Fibroblast of lung (primary cell): ENCODE measurements around the gene GUCY2D. TPM values are rescaled to one million over a fixed set of nuclear protein-coding genes. Genes with fewer than 3 reads are reported as not detected.

ENCODE experiments used
- DNase-seq, 2 donors: peaks; one replicate each; pipeline versions ENCODE4 v3.0.0 to v3.0.0-alpha.2; 2010; ENCODE audit warnings: low read depth in 2 of 2
- H2AFZ ChIP-seq: 2 replicates; pipeline ENCODE4 v1.5.1; 2012; ENCODE audit warnings: low read length, control low read depth, inconsistent platforms
- H3K27ac ChIP-seq: 2 replicates; pipeline ENCODE4 v1.5.1; 2011; ENCODE audit warnings: low read length, control low read depth; ENCODE audit not compliant: insufficient read depth
- H3K27me3 ChIP-seq: 2 replicates; pipeline ENCODE4 v1.5.1; 2011; ENCODE audit warnings: mild to moderate bottlenecking, low read length; ENCODE audit not compliant: control insufficient read depth, insufficient read depth
- H3K36me3 ChIP-seq: 2 replicates; pipeline ENCODE4 v1.5.1; 2011; ENCODE audit warnings: low read length; ENCODE audit not compliant: control insufficient read depth, insufficient read depth
- H3K4me1 ChIP-seq: 2 replicates; pipeline ENCODE4 v1.5.1; 2011; ENCODE audit warnings: low read length; ENCODE audit not compliant: control insufficient read depth, insufficient read depth; ENCODE audit errors: extremely low read depth
- H3K4me2 ChIP-seq: 2 replicates; pipeline ENCODE4 v1.5.1; 2011; ENCODE audit warnings: low read length, control low read depth; ENCODE audit not compliant: insufficient read depth; ENCODE audit errors: extremely low read depth
- H3K4me3 ChIP-seq, 4 experiments: fragments of 200-600 bp in 1 of 4; sonication (generic) in 1 of 4; replicated peaks in 1 of 4; 2 replicates each; pipeline ENCODE4 v1.5.1; 2011 to 2016; ENCODE audit warnings: low read length in 4 of 4, low read depth in 3 of 4, mild to moderate bottlenecking in 3 of 4, control low read depth in 2 of 4, inconsistent platforms in 1 of 4, mixed read lengths in 1 of 4; ENCODE audit not compliant: insufficient read depth in 1 of 4; ENCODE audit errors: control extremely low read depth in 1 of 4
- H3K79me2 ChIP-seq: 2 replicates; pipeline ENCODE4 v1.5.1; 2012; ENCODE audit warnings: mild to moderate bottlenecking, low read length, inconsistent platforms; ENCODE audit not compliant: control insufficient read depth, insufficient read depth
- H3K9ac ChIP-seq: 2 replicates; pipeline ENCODE4 v1.5.1; 2011; ENCODE audit warnings: mild to moderate bottlenecking, low read length, control low read depth; ENCODE audit not compliant: insufficient read depth
- H3K9me3 ChIP-seq: 2 replicates; pipeline ENCODE4 v1.5.1; 2012; ENCODE audit warnings: low read depth, low read length; ENCODE audit not compliant: control insufficient read depth, insufficient read depth
- H4K20me1 ChIP-seq: 2 replicates; pipeline ENCODE4 v1.5.1; 2011; ENCODE audit warnings: low read length; ENCODE audit not compliant: control insufficient read depth, insufficient read depth; ENCODE audit errors: extremely low read depth
- EZH2 ChIP-seq: IDR thresholded peaks from 2 replicates; pipeline ENCODE4 v1.5.1; 2012; ENCODE audit warnings: low read length, control low read depth, mild to moderate bottlenecking; ENCODE audit errors: missing control alignments
- polyA plus RNA-seq, 2 donors: library from polyadenylated mRNA; depleted of rRNA in 1 of 2; stranded (reverse) in 1 of 2; unstranded in 1 of 2; fragments of >200 nt; gene quantifications; 2 replicates each; pipeline ENCODE4 v1.2.1, GENCODE V29; 2011 to 2012; ENCODE audit warnings: missing spikeins in 1 of 2
- total RNA-seq: library from RNA; depleted of rRNA; stranded (reverse); fragments of >200 nt; gene quantifications from 2 replicates; pipeline ENCODE4 v1.2.1, GENCODE V29; 2014
- TF ChIP-seq, protein P1 (sequence below), 2 donors: IDR thresholded peaks in 1 of 2; conservative IDR thresholded peaks in 1 of 2; 1 replicate in 1 of 2; 2 replicates in 1 of 2; pipeline ENCODE4 v1.5.1; 2011 to 2012; ENCODE audit warnings: low read length in 2 of 2, control low read depth in 1 of 2, inconsistent platforms in 1 of 2, low read depth in 1 of 2, mild to moderate bottlenecking in 1 of 2

The GUCY2D gene
- total and polyA plus RNA-seq, 2 donors (not counting 1 experiment from before 2014, with no cell fraction given), result not detected

- no peaks in the 10 kb centered on the region for H3K9me3 ChIP-seq
- H3K4me3 ChIP-seq, result no peak overlapping the region
- no peaks in the 10 kb centered on the region for H3K4me1 ChIP-seq
- no peak overlapping the region for H3K27ac ChIP-seq
- TF ChIP-seq, protein P1, sequence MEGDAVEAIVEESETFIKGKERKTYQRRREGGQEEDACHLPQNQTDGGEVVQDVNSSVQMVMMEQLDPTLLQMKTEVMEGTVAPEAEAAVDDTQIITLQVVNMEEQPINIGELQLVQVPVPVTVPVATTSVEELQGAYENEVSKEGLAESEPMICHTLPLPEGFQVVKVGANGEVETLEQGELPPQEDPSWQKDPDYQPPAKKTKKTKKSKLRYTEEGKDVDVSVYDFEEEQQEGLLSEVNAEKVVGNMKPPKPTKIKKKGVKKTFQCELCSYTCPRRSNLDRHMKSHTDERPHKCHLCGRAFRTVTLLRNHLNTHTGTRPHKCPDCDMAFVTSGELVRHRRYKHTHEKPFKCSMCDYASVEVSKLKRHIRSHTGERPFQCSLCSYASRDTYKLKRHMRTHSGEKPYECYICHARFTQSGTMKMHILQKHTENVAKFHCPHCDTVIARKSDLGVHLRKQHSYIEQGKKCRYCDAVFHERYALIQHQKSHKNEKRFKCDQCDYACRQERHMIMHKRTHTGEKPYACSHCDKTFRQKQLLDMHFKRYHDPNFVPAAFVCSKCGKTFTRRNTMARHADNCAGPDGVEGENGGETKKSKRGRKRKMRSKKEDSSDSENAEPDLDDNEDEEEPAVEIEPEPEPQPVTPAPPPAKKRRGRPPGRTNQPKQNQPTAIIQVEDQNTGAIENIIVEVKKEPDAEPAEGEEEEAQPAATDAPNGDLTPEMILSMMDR (conservative IDR thresholded peaks at IDR 0.05 in 1 of 2, IDR thresholded peaks at IDR 0.05 in 1 of 2; ENCODE audit: low read depth in 1 of 2, low read length in 2 of 2), result peak in 1 of 2 donors; percentile 19
- no peak for TF ChIP-seq EZH2
- no peaks in the 10 kb centered on the region for H3K79me2 ChIP-seq
- H4K20me1 ChIP-seq, result no peaks in the 10 kb centered on the region
- no peaks in the 10 kb centered on the region for H3K27me3 ChIP-seq
- H3K4me2 ChIP-seq, result no peak overlapping the region
- H3K36me3 ChIP-seq, result no peaks in the 10 kb centered on the region
- no peak overlapping the region for H2AFZ ChIP-seq
- H3K9ac ChIP-seq, result no peak overlapping the region
- peak in 1 of 2 donors; percentile 13 for DNase-seq
Measured at GRCh38 chr17:7972131-7972785, 30.2 kb upstream of the GUCY2D start.

- TF ChIP-seq, protein P1 (conservative IDR thresholded peaks at IDR 0.05 in 1 of 2, IDR thresholded peaks at IDR 0.05 in 1 of 2; ENCODE audit: low read depth in 1 of 2, low read length in 2 of 2), result no peak
- TF ChIP-seq EZH2, result no peak
- Histone ChIP-seq H3K9me3 (no peaks in the 10 kb centered on the region), H3K4me2 (no peak overlapping the region), H3K9ac (no peak overlapping the region), H3K4me1 (no peaks in the 10 kb centered on the region), H3K79me2 (no peaks in the 10 kb centered on the region), H3K4me3 (no peak overlapping the region), H4K20me1 (no peaks in the 10 kb centered on the region), H3K36me3 (no peaks in the 10 kb centered on the region), H3K27ac (no peak overlapping the region), H3K27me3 (no peaks in the 10 kb centered on the region), H2AFZ (no peak overlapping the region)
- no peak for DNase-seq
Measured at GRCh38 chr17:7974638-7975131, 27.7 kb upstream of the GUCY2D start.

- no peak overlapping the region for H3K4me3 ChIP-seq
- no peaks in the 10 kb centered on the region for H4K20me1 ChIP-seq
- no peaks in the 10 kb centered on the region for H3K27me3 ChIP-seq
- H3K4me2 ChIP-seq, result no peak overlapping the region
- H3K4me1 ChIP-seq, result no peaks in the 10 kb centered on the region
- no peak for DNase-seq
- no peaks in the 10 kb centered on the region for H3K36me3 ChIP-seq
- H3K27ac ChIP-seq, result no peak overlapping the region
- TF ChIP-seq, protein P1 (conservative IDR thresholded peaks at IDR 0.05 in 1 of 2, IDR thresholded peaks at IDR 0.05 in 1 of 2; ENCODE audit: low read depth in 1 of 2, low read length in 2 of 2), result no peak
- TF ChIP-seq EZH2, result no peak
- H3K79me2 ChIP-seq, result no peaks in the 10 kb centered on the region
- H3K9me3 ChIP-seq, result no peaks in the 10 kb centered on the region
- H2AFZ ChIP-seq, result no peak overlapping the region
- no peak overlapping the region for H3K9ac ChIP-seq
Measured at GRCh38 chr17:7977039-7977438, 25.4 kb upstream of the GUCY2D start.
